GM12801 (cell line): Measurements from ENCODE around the gene MED31.

Experiments
- CTCF ChIP-seq: IDR thresholded peaks from one replicate; pipeline ENCODE4 v1.5.1; 2011; ENCODE audit warnings: control low read depth; ENCODE audit not compliant: insufficient read length; ENCODE audit errors: extremely low read depth

MED31 gene

DNA sequence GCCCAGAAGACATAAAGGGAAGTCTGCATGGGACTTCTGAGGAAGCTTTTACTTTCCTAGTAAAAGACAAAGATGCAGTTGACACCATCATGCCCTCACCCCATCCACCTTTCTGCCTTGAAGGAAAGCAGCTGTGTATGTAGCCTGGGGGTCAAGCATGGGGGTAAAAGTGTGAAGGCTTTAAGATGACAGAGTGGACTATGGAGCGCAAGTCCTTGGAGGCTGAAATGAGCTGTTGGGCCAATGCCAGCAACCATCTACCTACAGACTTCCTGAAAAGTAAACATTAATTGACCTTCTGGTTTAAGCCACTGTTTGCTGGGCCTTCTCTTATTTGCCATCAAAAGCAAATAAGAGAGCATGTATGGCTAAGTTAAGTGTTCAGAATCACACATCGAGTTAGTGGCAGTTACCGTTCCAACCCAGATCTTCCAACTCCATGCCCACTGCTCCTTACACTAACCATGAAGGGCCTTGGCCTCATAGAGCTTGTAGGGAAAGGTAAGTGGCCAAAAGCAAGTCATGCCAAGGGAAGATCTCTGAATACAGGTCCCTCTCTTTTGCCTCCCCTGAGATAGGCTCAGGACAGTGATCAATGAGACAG lies 31.8 kb upstream of the MED31 start:
- no peak for TF ChIP-seq CTCF

GRCh38 chr17:6682339-6682738 lies 30.9 kb upstream of the MED31 start:
- no peak for TF ChIP-seq CTCF

GRCh38 chr17:6681671-6682070 lies 30.3 kb upstream of the MED31 start:
- TF ChIP-seq CTCF = no peak

GRCh38 chr17:6681176-6681575 lies 29.8 kb upstream of the MED31 start:
- TF ChIP-seq CTCF = no peak

DNA sequence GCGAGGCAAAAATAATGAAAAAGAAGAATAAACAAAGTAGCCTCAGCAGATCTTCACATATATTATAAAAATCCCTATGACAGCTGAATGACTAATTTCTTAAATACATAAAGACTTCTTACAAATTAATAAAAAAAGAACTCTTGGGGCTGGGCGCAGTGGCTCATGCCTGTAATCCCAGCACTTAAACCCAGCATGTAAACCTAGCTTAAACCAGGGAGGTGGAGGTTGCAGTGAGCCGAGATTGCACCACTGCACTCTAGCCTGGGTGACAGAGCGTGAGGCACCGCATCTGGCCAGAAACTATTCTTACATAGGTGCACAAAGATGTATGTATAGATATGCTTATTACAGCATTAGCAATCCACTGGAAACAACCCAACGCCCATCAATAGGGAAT lies 27.8 kb upstream of the MED31 start:
- TF ChIP-seq CTCF = no peak

DNA sequence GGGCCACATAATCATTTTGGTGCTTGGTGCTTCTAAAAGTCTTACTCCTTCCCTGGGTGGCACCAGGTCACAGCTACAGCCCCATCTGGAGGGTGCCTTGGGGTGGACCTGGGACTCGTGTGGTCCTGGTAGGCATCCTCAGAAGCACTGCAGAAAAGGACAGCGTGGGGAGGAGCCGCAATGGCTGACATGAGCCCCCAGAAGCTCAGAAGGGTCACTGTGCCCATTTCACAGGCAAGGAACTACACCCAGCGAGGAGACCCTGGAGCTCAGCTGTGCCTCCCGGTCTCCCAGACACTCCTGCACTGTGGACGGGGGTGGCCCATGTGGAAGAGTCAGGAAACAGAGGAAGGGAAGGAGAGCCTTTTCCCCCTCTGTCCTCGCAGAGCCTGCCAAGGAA lies 26.5 kb upstream of the MED31 start:
- TF ChIP-seq CTCF = no peak

DNA sequence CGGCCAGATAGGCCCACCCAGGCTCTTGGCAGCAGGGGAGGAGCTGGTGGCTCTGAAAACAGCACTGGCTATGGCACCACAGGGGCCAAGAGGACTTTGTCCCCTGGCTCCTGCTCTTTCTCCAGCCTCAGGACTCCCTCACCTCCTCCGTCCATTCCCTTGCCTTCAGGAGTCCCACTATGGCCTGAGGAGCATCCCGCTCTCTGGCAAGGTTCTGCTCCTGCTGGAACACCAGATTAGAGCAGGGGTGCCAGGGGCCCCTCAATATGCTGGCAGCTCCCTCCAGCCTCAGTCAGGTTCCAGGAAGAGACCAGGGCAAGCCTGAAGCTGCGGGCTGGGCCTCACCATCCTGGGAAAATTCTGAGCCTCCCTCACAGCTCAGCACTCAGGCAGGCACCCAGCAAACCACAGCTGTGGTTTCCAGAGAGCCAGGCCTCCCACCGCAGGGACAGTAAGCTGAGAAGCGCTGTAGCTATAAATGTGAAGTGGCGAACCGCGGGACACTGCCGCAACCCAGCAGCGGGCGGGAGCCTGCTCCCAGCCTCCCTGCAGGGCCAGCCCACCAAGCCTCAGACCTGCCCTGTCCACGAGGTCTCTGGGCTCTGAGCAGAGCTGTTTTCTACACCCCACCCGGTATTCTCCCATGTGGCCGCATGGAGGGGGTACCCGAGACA lies 25.9 kb upstream of the MED31 start:
- TF ChIP-seq CTCF = no peak
